NCI-H1417 treated with DMSO at 0.1 percent for 48 hours (cell line): ENCODE measurements around the gene TKTL1.
"Not testable (repeated sequence)": the region's sequence is repeated elsewhere in the genome, so short reads cannot be mapped to it uniquely, and the experiment has no call there.

Source experiments
- DNase-seq: peaks from one replicate; lab custom pipeline; 2025; lab: John Stamatoyannopoulos, UW

Gene TKTL1

GRCh38 chrX:154295664-154296310, at the start of gene TKTL1:
TSS of gene TKTL1 (plus strand) at chrX:154295795. CDS start at chrX:154295860, 65 bp downstream.
- DNase-seq: no peak

- not testable (repeated sequence) for DNase-seq
Observed at GRCh38 chrX:154247377-154248045, 48.1 kb upstream of the TKTL1 start.

- not testable (repeated sequence) for DNase-seq
Observed at GRCh38 chrX:154248076-154248475, 47.5 kb upstream of the TKTL1 start.

- not testable (repeated sequence) for DNase-seq
Observed at GRCh38 chrX:154257282-154257681, 38.3 kb upstream of the TKTL1 start, which contains the start of gene OPN1MW3. TSS of gene OPN1MW3 (plus strand) at chrX:154257582. CDS start at chrX:154257620, 38 bp downstream.

GRCh38 chrX:154258711-154259110, 36.9 kb upstream of the TKTL1 start:
- DNase-seq: not testable (repeated sequence)

GRCh38 chrX:154263072-154263471, 32.5 kb upstream of the TKTL1 start:
- DNase-seq: not testable (repeated sequence)

GRCh38 chrX:154269245-154269644, 26.4 kb upstream of the TKTL1 start:
- DNase-seq: not testable (repeated sequence)

- DNase-seq: not testable (repeated sequence)
Observed at GRCh38 chrX:154284489-154285338, 10.9 kb upstream of the TKTL1 start.

- not testable (repeated sequence) for DNase-seq
Observed at GRCh38 chrX:154286406-154286805, 9.2 kb upstream of the TKTL1 start.

GRCh38 chrX:154294791-154295574, 612 bp upstream of the TKTL1 start, which contains the start of gene TEX28:
TSS of gene TEX28 (minus strand) at chrX:154295124. CDS start at chrX:154292117, 3,007 bp downstream.
- DNase-seq: no peak

GRCh38 chrX:154296731-154297130, 1.1 kb downstream of the TKTL1 start:
- no peak for DNase-seq

- no peak for DNase-seq
Observed at GRCh38 chrX:154298312-154298711, 2.7 kb downstream of the TKTL1 start.

GRCh38 chrX:154300816-154301215, 5.2 kb downstream of the TKTL1 start:
- DNase-seq: no peak

GRCh38 chrX:154302998-154303397, 7.4 kb downstream of the TKTL1 start:
- DNase-seq: not testable (repeated sequence)

- no peak for DNase-seq
Observed at GRCh38 chrX:154303476-154303875, 7.9 kb downstream of the TKTL1 start.

GRCh38 chrX:154304846-154305245, 9.3 kb downstream of the TKTL1 start:
- DNase-seq: no peak

GRCh38 chrX:154305541-154306205, 10.1 kb downstream of the TKTL1 start:
- DNase-seq: no peak

- DNase-seq: no peak
Observed at GRCh38 chrX:154307202-154307601, 11.6 kb downstream of the TKTL1 start.

- no peak for DNase-seq
Observed at GRCh38 chrX:154308108-154308946, 12.7 kb downstream of the TKTL1 start.
